HUES64 (cell line): ENCODE results near the gene MAN2C1.

ENCODE experiments used
- H3K27ac ChIP-seq: 2 replicates; pipeline ENCODE4 v1.7.0; 2013; ENCODE audit warnings: low read depth, low read length, inconsistent platforms
- H3K27me3 ChIP-seq: 2 replicates; pipeline ENCODE4 v1.6.1; 2013; ENCODE audit warnings: mild to moderate bottlenecking, low read length; ENCODE audit not compliant: insufficient read depth
- H3K36me3 ChIP-seq: 2 replicates; pipeline ENCODE4 v1.6.1; 2013; ENCODE audit warnings: mild to moderate bottlenecking, low read length; ENCODE audit not compliant: insufficient read depth
- H3K4me1 ChIP-seq: 2 replicates; pipeline ENCODE4 v1.6.1; 2013; ENCODE audit warnings: mild to moderate bottlenecking, low read length, moderate library complexity; ENCODE audit not compliant: insufficient read depth
- H3K4me3 ChIP-seq: 2 replicates; pipeline ENCODE4 v1.5.1; 2013; ENCODE audit warnings: mild to moderate bottlenecking, low read length, moderate library complexity
- H3K9ac ChIP-seq: 2 replicates; pipeline ENCODE4 v1.6.1; 2013; ENCODE audit warnings: mild to moderate bottlenecking, low read depth, low read length
- H3K9me3 ChIP-seq: 2 replicates; pipeline ENCODE4 v1.6.1; 2013; ENCODE audit warnings: low read depth, low read length; ENCODE audit not compliant: insufficient read depth
- WGBS: fragments of 150-250, 120-280 bp; methylation state at CpG from one replicate; pipeline ENCODE4 v1.1.7; 2013; ENCODE audit warnings: missing lambda C conversion rate; 5-methylcytosine and 5-hydroxymethylcytosine counted together

MAN2C1 gene

DNA sequence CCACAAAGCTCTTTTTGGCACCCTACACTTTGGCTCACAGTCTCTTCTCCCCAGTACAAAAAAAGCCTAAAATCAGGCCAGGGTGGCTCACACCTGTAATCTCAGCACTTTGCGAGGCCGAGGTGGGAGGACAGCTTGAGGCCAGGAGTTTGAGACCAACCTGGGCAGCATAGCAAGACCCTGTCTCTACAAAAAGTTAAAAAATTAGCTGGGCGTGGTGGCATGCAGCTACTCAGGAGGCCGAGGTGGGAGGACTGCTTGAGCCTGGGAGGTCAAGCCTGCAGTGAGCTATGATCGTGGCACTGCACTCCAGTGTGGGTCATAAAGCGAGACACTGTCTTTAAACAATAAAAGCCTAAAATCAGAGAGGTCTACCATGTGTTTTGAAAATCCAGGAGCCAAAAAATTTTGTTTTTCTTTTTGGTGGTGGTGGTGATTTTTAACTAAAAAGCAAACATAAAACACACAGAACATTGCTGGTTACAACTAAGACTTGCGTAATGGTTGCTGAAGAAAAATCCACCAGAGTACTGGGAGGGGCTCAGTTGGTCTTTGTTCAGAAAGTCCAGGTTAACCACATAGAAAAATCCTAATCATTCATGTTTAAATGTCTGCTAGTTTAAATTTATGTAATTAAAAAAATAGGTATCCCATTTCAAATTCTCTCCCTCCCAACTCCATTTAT is 1.6 kb upstream of the MAN2C1 start:
- Histone ChIP-seq H3K9me3 (no peaks in the 10 kb centered on the region), H3K4me3 (peak overlapping the region; percentile 81), H3K36me3 (peaks cover 72% of the 10 kb centered on the region), H3K9ac (peak overlapping the region; percentile 42; the same call in 1 of the 2 replicates), H3K4me1 (peaks cover 13% of the 10 kb centered on the region), H3K27ac (peak overlapping the region; percentile 99; the same call in 1 of the 2 replicates), H3K27me3 (no peaks in the 10 kb centered on the region)
- 96% methylated on average over 7 of the region's 7 CpGs for WGBS

DNA sequence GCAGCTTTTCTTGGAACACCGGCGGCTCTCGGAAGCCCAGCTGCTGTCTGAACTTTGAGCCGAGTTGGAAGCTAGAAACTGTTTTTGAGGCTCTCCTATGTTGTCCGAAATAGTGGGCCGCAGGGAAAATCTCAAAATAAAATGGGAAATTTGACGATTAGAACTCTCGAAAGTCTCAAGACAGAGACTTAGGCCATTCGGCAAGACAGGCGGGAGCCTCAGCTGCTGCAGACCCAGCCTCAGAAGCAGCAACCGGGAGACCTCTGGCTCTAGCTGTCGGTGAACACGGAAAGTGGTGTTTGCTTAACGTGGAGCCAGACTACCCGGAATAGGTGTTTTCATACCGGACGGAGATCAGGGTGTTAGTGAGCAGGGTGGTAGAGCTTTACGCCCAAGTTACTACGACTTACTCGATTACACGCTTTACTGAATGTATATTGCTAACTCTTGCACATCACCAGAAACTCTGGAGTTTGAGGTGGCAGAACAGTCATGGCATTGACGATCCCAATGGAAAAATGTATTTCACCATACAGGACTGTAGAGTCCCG is 357 bp upstream of the MAN2C1 start:
- no peaks in the 10 kb centered on the region for H3K27me3 ChIP-seq
- H3K4me1 ChIP-seq: peaks cover 13% of the 10 kb centered on the region
- peak overlapping the region; percentile 81 for H3K4me3 ChIP-seq
- peaks cover 71% of the 10 kb centered on the region for H3K36me3 ChIP-seq
- H3K27ac ChIP-seq: peak overlapping the region; percentile 99
- 6% methylated on average over 23 of the region's 23 CpGs for WGBS
- H3K9me3 ChIP-seq: no peaks in the 10 kb centered on the region
- peak overlapping the region; percentile 94 for H3K9ac ChIP-seq

DNA sequence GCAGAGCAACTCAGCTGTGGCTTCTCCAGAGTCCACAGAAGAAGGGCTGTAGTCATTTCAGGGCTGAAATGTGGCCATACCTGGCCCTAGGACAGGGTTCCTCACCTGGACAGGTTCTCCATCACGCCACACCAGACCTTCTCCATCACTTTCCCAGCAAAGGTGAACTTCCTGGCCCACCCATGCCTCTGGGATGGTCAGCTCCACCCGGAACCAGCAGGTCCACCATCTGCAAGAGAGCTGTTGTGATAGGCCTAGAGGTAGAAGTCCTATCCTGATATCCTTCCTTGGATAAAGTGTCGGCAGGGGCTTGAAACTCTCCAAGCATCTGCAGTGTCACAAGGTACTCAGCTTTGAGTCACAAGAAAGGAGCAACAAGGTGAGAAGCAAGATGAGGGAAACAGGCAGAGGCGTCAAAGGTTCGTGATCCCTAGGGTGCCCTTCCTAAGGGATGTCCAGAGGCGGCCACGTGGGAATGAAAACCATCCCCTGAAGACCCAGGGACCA is 948 bp downstream of the MAN2C1 start:
- Histone ChIP-seq H3K4me1 (peaks cover 13% of the 10 kb centered on the region), H3K27me3 (no peaks in the 10 kb centered on the region), H3K27ac (no peak overlapping the region), H3K4me3 (peak overlapping the region; percentile 81), H3K36me3 (peaks cover 60% of the 10 kb centered on the region), H3K9ac (no peak overlapping the region), H3K9me3 (no peaks in the 10 kb centered on the region)
- 55% methylated on average over 7 of the region's 7 CpGs for WGBS

DNA sequence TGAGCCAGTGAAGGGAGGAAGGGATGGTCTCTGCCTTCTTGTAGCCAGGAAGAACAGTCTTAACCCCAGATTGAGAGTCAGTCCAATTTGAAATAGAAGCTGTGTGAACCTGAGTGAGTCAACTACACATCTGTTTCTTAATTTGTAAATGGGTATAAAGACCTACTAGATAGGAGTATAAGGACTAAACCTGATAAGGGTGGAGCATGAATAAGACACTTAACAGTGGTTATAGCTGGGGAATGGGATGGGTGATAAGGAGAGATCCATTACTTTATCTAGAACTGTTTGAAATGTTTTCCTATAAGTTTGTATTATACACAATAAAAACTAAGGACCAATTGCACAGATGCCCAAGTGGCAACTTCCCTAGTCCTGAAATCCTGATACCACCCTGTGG is 1.4 kb downstream of the MAN2C1 start:
- H3K27me3 ChIP-seq: no peaks in the 10 kb centered on the region
- no peak overlapping the region for H3K9ac ChIP-seq
- peaks cover 13% of the 10 kb centered on the region for H3K4me1 ChIP-seq
- H3K36me3 ChIP-seq: peaks cover 58% of the 10 kb centered on the region
- H3K9me3 ChIP-seq: no peaks in the 10 kb centered on the region
- H3K4me3 ChIP-seq: no peak overlapping the region
- no peak overlapping the region for H3K27ac ChIP-seq

DNA sequence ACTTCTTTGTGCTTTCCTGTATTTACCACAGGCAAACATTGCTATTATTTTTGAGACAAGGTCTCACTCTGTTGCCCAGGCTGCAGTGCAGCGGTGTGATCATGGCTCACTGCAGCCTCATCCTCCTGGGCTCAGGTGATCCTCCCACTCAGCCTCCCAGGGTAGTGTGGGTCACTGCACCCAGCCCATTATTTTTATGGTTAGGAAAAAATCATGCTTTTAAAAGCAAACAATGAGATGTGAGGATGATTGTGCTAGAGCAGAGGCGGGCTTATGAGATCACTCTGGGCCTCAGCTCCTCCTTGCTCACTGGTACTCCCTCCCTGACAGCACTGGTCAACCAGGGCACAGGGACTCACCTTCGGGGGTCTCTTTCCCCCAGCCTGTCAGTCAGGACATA is 2.2 kb downstream of the MAN2C1 start:
- Histone ChIP-seq H3K9ac (no peak overlapping the region), H3K9me3 (no peaks in the 10 kb centered on the region), H3K4me1 (peaks cover 13% of the 10 kb centered on the region), H3K4me3 (no peak overlapping the region), H3K27ac (no peak overlapping the region), H3K27me3 (no peaks in the 10 kb centered on the region), H3K36me3 (peaks cover 57% of the 10 kb centered on the region)
- WGBS: 96% methylated on average over 3 of the region's 3 CpGs

DNA sequence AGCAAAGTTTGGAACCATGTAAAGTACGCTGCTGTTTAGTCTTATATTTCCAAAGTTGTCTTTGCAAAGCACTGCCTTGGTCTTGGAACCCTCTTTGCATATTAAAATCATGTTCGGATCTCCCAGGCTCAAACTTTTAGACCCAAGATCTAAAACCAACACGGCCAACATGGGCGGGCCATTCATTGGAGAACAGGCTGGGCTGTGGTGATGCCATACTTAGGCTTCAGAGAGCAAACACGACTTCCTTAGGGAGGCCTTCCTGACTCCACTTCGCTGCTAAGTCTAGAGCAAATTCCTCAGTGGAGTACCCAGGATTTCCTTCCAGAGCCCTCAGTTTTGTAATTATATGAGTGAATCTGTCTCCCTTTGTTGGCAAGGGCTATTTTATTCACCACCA is 3.5 kb downstream of the MAN2C1 start:
- Histone ChIP-seq H3K27me3 (no peaks in the 10 kb centered on the region), H3K9me3 (no peaks in the 10 kb centered on the region), H3K4me3 (no peak overlapping the region), H3K4me1 (peaks cover 11% of the 10 kb centered on the region), H3K36me3 (peaks cover 48% of the 10 kb centered on the region), H3K27ac (no peak overlapping the region), H3K9ac (no peak overlapping the region)
- WGBS: 93% methylated on average over 6 of the region's 6 CpGs

DNA sequence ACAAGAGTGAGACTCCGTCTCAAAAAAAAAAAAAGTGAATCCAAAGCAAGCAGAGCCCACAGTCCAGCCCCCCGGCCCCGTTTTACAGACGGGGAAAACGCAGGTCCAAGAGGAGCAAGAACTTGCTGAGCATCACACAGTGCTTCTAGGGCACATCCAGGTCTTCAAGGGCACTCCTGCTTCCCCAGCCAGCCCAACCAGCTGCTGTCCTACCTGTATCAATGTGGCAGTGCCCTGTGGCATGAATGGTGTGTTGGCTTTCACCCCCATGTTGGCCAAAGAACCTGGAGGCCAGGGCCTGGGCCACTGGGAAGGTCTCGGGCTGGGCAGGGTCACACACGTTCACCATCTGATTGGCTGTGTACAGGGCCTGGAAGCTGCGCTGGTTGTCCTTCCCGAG is 4.6 kb downstream of the MAN2C1 start:
- H3K27me3 ChIP-seq: no peaks in the 10 kb centered on the region
- no peak overlapping the region for H3K27ac ChIP-seq
- 0 out of 2 replicates have a peak, but pooled peaks cover 4% of the 10 kb centered on the region for H3K4me1 ChIP-seq
- H3K4me3 ChIP-seq: no peak overlapping the region
- WGBS: 93% methylated on average over 9 of the region's 9 CpGs
- no peak overlapping the region for H3K9ac ChIP-seq
- peaks cover 58% of the 10 kb centered on the region for H3K36me3 ChIP-seq
- no peaks in the 10 kb centered on the region for H3K9me3 ChIP-seq

DNA sequence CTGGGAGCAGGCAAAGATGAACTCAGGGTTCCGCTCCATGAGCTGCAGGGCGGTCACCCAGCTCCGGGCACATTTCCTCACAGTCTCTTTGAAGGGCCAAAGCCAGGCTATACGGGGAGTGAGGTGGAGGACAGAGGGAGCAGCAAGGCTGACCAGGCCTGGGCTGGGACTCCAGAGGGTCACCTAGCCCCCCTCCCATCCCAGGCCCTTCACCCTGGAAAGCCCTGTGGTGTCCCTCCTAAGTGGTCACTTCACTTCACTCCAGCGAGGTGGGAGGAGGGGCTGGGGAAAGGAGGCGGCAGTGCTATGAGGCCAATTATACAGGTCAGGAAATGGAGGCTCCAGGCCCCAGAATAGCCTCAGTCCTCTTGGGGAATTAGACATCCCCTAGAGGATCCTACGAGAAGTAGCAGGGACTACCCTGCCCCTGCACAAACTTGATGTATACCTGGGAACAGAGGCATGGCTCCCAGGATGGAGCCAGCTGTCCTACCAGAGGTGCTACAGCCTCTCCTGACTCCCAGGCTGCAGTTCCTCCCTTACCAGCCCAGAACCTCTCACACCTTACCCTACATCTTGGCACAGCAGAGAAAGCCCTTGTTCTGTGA is 5.7 kb downstream of the MAN2C1 start:
- no peak overlapping the region for H3K27ac ChIP-seq

DNA sequence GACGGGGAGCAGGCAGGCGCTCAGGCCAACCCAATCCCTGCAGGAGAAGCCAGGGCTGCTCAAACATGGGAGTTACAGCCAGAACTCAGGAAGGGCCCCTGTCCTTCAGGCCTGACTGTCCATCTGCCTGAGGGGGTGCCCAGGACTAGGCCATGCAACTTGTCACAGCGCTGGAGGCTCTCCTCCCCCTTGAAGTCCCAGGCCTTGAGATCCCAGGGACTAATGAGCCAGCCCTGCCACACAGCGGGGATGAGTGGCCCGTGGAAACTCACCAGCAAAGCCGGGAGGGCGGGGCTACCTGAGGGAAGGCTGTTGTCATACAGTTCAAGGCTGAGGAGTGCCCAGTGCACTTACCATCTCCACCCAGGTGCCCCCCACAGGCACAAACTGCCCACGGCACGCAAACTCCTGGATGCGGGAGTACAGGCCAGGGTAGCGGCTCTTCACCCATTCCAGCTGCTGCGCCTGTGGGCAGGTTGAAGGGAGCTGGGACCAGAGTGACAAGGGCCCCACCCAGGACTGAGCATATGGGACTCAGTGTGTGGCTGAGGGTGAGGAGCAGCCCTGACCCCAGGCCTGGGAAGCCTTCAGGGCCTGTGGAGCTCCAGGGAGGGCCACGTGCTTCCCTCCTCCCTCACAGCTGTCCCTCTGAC is 6.3 kb downstream of the MAN2C1 start:
- Histone ChIP-seq H3K4me3 (no peak overlapping the region), H3K9me3 (no peaks in the 10 kb centered on the region), H3K9ac (no peak overlapping the region), H3K27me3 (no peaks in the 10 kb centered on the region), H3K4me1 (no peaks in the 10 kb centered on the region), H3K27ac (no peak overlapping the region), H3K36me3 (peaks cover 65% of the 10 kb centered on the region)
- 94% methylated on average over 13 of the region's 13 CpGs for WGBS

More for the DNA sequence above, 5.7 kb downstream of the MAN2C1 start:
- WGBS: 95% methylated on average over 7 of the region's 7 CpGs
- peaks cover 68% of the 10 kb centered on the region for H3K36me3 ChIP-seq
- no peak overlapping the region for H3K4me3 ChIP-seq
- H3K27me3 ChIP-seq: no peaks in the 10 kb centered on the region
- no peak overlapping the region for H3K9ac ChIP-seq
- no peaks in the 10 kb centered on the region for H3K9me3 ChIP-seq
- 0 out of 2 replicates have a peak, but pooled peaks cover 4% of the 10 kb centered on the region for H3K4me1 ChIP-seq

DNA sequence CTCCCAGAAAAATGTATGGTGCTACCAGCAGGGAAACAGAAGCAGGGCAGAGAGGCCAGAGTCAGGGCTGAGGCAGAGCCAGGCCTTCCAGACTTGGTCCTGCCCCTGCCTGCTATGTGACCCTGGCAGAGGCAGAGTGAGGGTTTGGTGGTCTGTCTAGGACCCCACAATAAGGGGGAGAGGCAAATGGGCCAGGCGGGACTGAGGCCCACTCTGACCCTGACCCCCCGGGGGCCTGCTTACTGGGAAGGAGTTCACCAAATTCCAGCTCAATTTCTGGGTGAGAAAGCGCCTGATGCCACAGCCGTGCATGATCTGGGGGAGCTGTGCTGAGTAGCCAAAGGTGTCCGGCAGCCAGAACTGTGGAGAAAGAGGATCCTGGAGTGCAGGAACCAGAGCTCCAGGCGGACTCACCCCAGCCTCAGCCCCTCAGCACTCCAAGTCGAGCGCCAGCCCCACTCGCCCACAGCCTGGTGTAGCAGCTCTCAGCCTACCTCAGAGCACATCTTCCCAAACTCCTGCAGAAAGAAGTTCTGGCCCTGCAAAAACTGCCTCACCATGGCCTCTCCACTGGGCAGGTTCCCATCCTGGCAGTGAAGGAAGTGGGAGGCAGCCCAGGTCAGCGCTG is 6.9 kb downstream of the MAN2C1 start:
- no peaks in the 10 kb centered on the region for H3K27me3 ChIP-seq
- H3K9me3 ChIP-seq: no peaks in the 10 kb centered on the region
- no peaks in the 10 kb centered on the region for H3K4me1 ChIP-seq
- H3K36me3 ChIP-seq: peaks cover 65% of the 10 kb centered on the region
- 95% methylated on average over 10 of the region's 10 CpGs for WGBS
- no peak overlapping the region for H3K27ac ChIP-seq
- no peak overlapping the region for H3K4me3 ChIP-seq
- H3K9ac ChIP-seq: no peak overlapping the region

DNA sequence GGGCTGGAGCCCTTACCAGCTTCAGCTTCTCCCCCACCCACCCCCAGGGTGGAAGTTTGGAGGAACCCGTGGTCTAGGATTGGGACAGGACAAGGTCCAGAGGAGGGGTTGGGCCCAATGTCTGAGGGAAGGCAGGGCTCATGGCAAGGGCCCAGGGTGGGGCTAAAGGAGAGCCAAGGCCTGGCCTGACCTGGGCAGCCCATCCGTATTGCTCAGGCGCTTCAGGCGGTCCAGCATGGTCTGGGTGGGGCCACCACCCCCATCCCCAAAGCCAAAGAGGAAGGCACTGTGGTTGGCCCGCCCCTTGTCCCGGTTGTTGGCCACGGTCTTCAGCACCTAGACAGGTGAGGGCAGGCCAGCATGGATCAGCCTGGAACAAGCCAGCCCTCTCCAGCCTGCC is 7.6 kb downstream of the MAN2C1 start:
- 94% methylated on average over 7 of the region's 7 CpGs for WGBS
- no peak overlapping the region for H3K27ac ChIP-seq
- H3K4me1 ChIP-seq: no peaks in the 10 kb centered on the region
- H3K9me3 ChIP-seq: no peaks in the 10 kb centered on the region
- H3K4me3 ChIP-seq: no peak overlapping the region
- peaks cover 63% of the 10 kb centered on the region for H3K36me3 ChIP-seq
- H3K27me3 ChIP-seq: no peaks in the 10 kb centered on the region
- no peak overlapping the region for H3K9ac ChIP-seq
